ENCODE results near the gene FBXW4.

DNA sequence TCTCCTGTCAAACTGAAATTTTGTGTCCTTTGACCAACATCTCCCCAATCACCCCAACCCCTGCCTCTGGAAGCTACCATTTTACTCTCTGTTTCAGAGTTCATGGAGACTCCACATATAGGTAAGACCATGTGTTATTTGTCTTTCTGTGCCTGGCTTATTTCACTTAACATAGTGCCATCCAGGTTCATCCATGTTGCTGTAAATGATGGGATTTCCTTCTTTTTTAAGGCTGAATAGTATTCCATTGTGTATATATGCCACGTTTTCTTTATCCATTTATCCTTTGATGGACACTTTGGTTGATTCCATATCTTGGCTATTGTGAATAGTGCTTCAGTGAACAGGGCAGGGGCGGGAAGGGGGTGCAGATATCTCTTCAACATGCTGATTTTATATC is 18.0 kb upstream of the FBXW4 start:
- TF ChIP-seq, protein P1, sequence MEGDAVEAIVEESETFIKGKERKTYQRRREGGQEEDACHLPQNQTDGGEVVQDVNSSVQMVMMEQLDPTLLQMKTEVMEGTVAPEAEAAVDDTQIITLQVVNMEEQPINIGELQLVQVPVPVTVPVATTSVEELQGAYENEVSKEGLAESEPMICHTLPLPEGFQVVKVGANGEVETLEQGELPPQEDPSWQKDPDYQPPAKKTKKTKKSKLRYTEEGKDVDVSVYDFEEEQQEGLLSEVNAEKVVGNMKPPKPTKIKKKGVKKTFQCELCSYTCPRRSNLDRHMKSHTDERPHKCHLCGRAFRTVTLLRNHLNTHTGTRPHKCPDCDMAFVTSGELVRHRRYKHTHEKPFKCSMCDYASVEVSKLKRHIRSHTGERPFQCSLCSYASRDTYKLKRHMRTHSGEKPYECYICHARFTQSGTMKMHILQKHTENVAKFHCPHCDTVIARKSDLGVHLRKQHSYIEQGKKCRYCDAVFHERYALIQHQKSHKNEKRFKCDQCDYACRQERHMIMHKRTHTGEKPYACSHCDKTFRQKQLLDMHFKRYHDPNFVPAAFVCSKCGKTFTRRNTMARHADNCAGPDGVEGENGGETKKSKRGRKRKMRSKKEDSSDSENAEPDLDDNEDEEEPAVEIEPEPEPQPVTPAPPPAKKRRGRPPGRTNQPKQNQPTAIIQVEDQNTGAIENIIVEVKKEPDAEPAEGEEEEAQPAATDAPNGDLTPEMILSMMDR (conservative IDR thresholded peaks at IDR 0.05), result no peak
- TF ChIP-seq EZH2 (IDR thresholded peaks at IDR 0.05; ENCODE audit: low read depth), result no peak
